HepG2 (cell line): Measurements from ENCODE around the gene ZNF629. TPM values are rescaled to one million over a fixed set of nuclear protein-coding genes. Genes with fewer than 3 reads are reported as not detected.

Experiments
- AGO2 ChIP-seq: fragments of 200-400 bp; formaldehyde crosslinking; optimal IDR thresholded peaks from 2 replicates; pipeline ENCODE3; 2017; ENCODE audit warnings: mild to moderate bottlenecking, low read depth, low read length, moderate library complexity
- ATF1 ChIP-seq: IDR thresholded peaks from 2 replicates; pipeline ENCODE4 v1.6.1; 2016; ENCODE audit warnings: mild to moderate bottlenecking, control low read depth
- EZH2 ChIP-seq: conservative IDR thresholded peaks from 2 replicates; pipeline ENCODE4 v1.6.1; 2012; ENCODE audit warnings: mild to moderate bottlenecking, low read depth, low read length, moderate library complexity
- GTF3A ChIP-seq: sonication (generic); formaldehyde crosslinking; conservative IDR thresholded peaks from 2 replicates; pipeline ENCODE4 v1.4.0; 2020; ENCODE audit warnings: mild to moderate bottlenecking, missing genetic modification reagents
- HOXA3 ChIP-seq: sonication (generic); formaldehyde crosslinking; IDR thresholded peaks from 2 replicates; pipeline ENCODE4 v1.5.0; 2020; ENCODE audit warnings: missing genetic modification reagents
- HOXA7 ChIP-seq: sonication (generic); formaldehyde crosslinking; IDR thresholded peaks from 2 replicates; pipeline ENCODE4 v1.8.1; 2022; ENCODE audit warnings: mild to moderate bottlenecking, missing genetic modification reagents, moderate library complexity
- KMT2A ChIP-seq: sonication (generic); formaldehyde crosslinking; IDR thresholded peaks from 2 replicates; pipeline ENCODE4 v1.4.0; 2020; ENCODE audit warnings: missing genetic modification reagents
- PLRG1 ChIP-seq: fragments of 450-650 bp; conservative IDR thresholded peaks from 2 replicates; pipeline ENCODE4 v1.6.1; 2016
- SMARCC2 ChIP-seq: fragments of 450-650 bp; IDR thresholded peaks from 2 replicates; pipeline ENCODE4 v1.6.1; 2017; ENCODE audit warnings: antibody characterized with exemption, mild to moderate bottlenecking
- SNAI1 ChIP-seq: sonication (generic); formaldehyde crosslinking; IDR thresholded peaks from 2 replicates; pipeline ENCODE4 v1.5.0; 2020; ENCODE audit warnings: mild to moderate bottlenecking, missing genetic modification reagents, borderline replicate concordance
- SRSF1 ChIP-seq: fragments of 200-400 bp; formaldehyde crosslinking; optimal IDR thresholded peaks from 2 replicates; pipeline ENCODE3; 2017; ENCODE audit warnings: mild to moderate bottlenecking, low read depth, low read length, moderate library complexity
- TBP ChIP-seq: sonication (generic); formaldehyde crosslinking; IDR thresholded peaks from 2 replicates; pipeline ENCODE4 v1.5.0; 2020; ENCODE audit warnings: missing genetic modification reagents
- XRCC5 ChIP-seq: fragments of 200-400 bp; formaldehyde crosslinking; optimal IDR thresholded peaks from 2 replicates; pipeline ENCODE3; 2017; ENCODE audit warnings: mild to moderate bottlenecking, low read length
- ZFP62 ChIP-seq: sonication (generic); formaldehyde crosslinking; IDR thresholded peaks from 2 replicates; pipeline ENCODE4 v1.4.0; 2020; ENCODE audit warnings: missing genetic modification reagents
- ZNF205 ChIP-seq: IDR thresholded peaks from 2 replicates; pipeline ENCODE4 v1.6.1; 2018; ENCODE audit warnings: missing biosample characterization, missing genetic modification reagents
- ZNF44 ChIP-seq: sonication (generic); formaldehyde crosslinking; IDR thresholded peaks from 2 replicates; pipeline ENCODE4 v1.5.1; 2020; ENCODE audit warnings: mild to moderate bottlenecking, missing genetic modification reagents
- ZNF678 ChIP-seq: sonication (generic); formaldehyde crosslinking; IDR thresholded peaks from 2 replicates; pipeline ENCODE4 v1.4.0; 2020; ENCODE audit warnings: mild to moderate bottlenecking, missing genetic modification reagents
- ZSCAN12 ChIP-seq: sonication (generic); formaldehyde crosslinking; IDR thresholded peaks from 2 replicates; pipeline ENCODE4 v1.9.0; 2021; ENCODE audit warnings: mild to moderate bottlenecking, missing genetic modification reagents
- ZSCAN21 ChIP-seq: sonication (generic); formaldehyde crosslinking; IDR thresholded peaks from 2 replicates; pipeline ENCODE4 v1.8.0; 2022; ENCODE audit warnings: mild to moderate bottlenecking, missing genetic modification reagents, moderate library complexity, borderline replicate concordance
- polyA plus RNA-seq, 8 experiments: library from polyadenylated mRNA; depleted of rRNA in 3 of 8; stranded (reverse) in 7 of 8; unstranded in 1 of 8; fragments of >200 nt; fragmentation: Illumina TruSeq in 4 of 8; extraction: Trizol in 4 of 8; gene quantifications; 2 replicates each; pipeline versions ENCODE4 v1.2.1 to v1.2.3, GENCODE V29; 2011 to 2016; ENCODE audit warnings: low read depth in 4 of 8, missing spikeins in 1 of 8, mixed read lengths in 1 of 8; ENCODE audit not compliant: insufficient read depth in 1 of 8
- total RNA-seq, 5 experiments: library from RNA; depleted of rRNA; stranded (reverse); fragments of >200 nt; fragmentation: Illumina TruSeq; extraction: Trizol; gene quantifications; 2 replicates each; pipeline ENCODE4 v1.2.3, GENCODE V29; 2016; ENCODE audit warnings: low read depth in 1 of 5
- TF ChIP-seq, protein P1 (sequence below): sonication (generic); formaldehyde crosslinking; IDR thresholded peaks from 2 replicates; pipeline ENCODE4 v1.4.0; 2020; ENCODE audit warnings: missing genetic modification reagents, low read depth, mild to moderate bottlenecking, borderline replicate concordance
- TF ChIP-seq, protein P2 (sequence below): sonication (generic); formaldehyde crosslinking; IDR thresholded peaks from 2 replicates; pipeline ENCODE4 v1.5.0; 2020; ENCODE audit warnings: missing genetic modification reagents, mild to moderate bottlenecking, borderline replicate concordance
- TF ChIP-seq, protein P3 (sequence below): sonication (generic); formaldehyde crosslinking; IDR thresholded peaks from 2 replicates; pipeline ENCODE4 v1.4.0; 2020; ENCODE audit warnings: missing genetic modification reagents, mild to moderate bottlenecking, borderline replicate concordance

ZNF629 gene
- total and polyA plus RNA-seq, 2 of the 13 experiments (the other 11 are each of a cell fraction or from before 2014, with no cell fraction given) = 6.1 to 16.5 TPM

DNA sequence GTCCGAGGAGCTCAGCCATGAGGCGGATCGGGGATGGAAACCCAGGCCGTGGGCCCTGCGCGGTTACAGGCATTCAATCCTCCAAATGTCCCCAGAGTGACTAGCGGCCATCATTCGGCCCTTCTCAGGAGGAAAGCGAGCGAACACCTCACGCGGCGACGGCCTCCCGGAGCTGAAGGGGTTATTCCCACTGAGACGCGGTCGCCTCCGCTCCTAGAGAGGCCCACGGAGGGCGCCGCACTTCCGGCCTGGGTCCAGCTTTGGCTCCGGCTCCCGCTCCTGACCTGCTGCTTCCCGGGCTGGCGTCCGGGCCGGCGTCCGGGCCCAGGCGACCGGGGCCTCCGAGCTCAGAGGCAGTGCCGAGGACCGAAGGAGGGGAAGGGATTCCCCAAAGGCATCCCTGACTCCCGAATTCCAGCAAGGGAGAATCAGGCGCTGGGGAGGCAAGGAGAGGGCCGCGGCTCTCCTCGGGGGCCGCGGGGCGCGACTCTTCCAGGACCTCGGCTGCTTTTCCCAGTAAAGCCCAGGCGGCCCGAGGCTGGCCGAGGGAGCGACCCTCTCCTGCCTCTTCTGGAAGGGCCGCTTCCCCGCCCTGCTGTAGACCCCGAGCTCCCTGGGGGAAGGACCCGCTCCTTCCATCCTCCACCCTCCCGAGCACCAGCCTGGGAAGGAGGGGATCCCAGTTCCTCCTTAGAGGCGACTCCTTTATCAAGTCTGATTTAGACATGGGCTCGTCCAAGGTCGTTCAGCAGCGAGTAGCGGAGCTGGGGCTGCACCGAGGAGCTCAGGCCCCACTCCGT, 18.6 kb upstream of the ZNF629 start (continued):
- TF ChIP-seq, protein P1, sequence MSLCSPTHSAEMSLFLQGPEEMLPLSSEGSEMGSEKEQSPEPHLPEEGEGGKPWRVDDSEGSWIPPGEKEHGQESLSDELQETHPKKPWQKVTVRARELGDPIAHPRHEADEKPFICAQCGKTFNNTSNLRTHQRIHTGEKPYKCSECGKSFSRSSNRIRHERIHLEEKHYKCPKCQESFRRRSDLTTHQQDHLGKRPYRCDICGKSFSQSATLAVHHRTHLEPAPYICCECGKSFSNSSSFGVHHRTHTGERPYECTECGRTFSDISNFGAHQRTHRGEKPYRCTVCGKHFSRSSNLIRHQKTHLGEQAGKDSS = peak; percentile 93
- TF ChIP-seq TBP (CRISPR knock-in tag) (no peak), KMT2A (CRISPR knock-in tag) (peak; percentile 96), EZH2 (no peak), AGO2 (peak; percentile 94), ZNF44 (CRISPR knock-in tag) (peak; percentile 54; the same call in 1 of the 2 replicates), HOXA7 (CRISPR knock-in tag) (no peak), ZFP62 (no peak), HOXA3 (CRISPR knock-in tag) (peak; percentile 95), SNAI1 (CRISPR knock-in tag) (peak; percentile 74; the same call in 1 of the 2 replicates), ZSCAN12 (CRISPR knock-in tag) (no peak), GTF3A (CRISPR knock-in tag) (peak; percentile 97; the same call in 1 of the 2 replicates), SMARCC2 (no peak), ZSCAN21 (CRISPR knock-in tag) (peak; percentile 83; the same call in 1 of the 2 replicates), ZNF678 (CRISPR knock-in tag) (peak; percentile 98), SRSF1 (peak; percentile 92), PLRG1 (no peak), XRCC5 (peak; percentile 95), ZNF205 (CRISPR knock-in tag) (peak; percentile 92), ATF1 (no peak)
- TF ChIP-seq, protein P2, sequence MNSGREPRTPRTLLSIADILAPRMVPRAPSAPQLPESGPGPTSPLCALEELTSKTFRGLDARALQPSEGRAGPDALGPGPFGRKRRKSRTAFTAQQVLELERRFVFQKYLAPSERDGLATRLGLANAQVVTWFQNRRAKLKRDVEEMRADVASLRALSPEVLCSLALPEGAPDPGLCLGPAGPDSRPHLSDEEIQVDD = no peak; the same call in 1 of the 2 replicates
- TF ChIP-seq, protein P3, sequence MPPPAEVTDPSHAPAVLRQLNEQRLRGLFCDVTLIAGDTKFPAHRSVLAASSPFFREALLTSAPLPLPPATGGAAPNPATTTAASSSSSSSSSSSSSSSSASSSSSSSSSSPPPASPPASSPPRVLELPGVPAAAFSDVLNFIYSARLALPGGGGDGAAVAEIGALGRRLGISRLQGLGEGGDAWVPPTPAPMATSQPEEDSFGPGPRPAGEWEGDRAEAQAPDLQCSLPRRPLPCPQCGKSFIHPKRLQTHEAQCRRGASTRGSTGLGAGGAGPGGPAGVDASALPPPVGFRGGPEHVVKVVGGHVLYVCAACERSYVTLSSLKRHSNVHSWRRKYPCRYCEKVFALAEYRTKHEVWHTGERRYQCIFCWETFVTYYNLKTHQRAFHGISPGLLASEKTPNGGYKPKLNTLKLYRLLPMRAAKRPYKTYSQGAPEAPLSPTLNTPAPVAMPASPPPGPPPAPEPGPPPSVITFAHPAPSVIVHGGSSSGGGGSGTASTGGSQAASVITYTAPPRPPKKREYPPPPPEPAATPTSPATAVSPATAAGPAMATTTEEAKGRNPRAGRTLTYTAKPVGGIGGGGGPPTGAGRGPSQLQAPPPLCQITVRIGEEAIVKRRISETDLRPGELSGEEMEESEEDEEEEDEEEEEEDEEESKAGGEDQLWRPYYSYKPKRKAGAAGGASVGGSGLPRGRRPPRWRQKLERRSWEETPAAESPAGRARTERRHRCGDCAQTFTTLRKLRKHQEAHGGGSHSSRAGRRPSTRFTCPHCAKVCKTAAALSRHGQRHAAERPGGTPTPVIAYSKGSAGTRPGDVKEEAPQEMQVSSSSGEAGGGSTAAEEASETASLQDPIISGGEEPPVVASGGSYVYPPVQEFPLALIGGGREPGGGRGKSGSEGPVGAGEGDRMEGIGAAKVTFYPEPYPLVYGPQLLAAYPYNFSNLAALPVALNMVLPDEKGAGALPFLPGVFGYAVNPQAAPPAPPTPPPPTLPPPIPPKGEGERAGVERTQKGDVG (CRISPR knock-in tag) = peak; percentile 54; the same call in 1 of the 2 replicates
